Tibial nerve (tissue), 3 donors: ENCODE data around the gene FER.

Experiments
- CTCF ChIP-seq, 5 experiments: fragments of 200-600 bp in 3 of 5; fragments of 450-650 bp in 2 of 5; sonication (generic) in 3 of 5; IDR thresholded peaks; one replicate each; pipeline ENCODE4 v1.5.1; 2016 to 2019; ENCODE audit warnings: antibody characterized with exemption in 5 of 5, mild to moderate bottlenecking in 3 of 5, moderate library complexity in 2 of 5
- POLR2A ChIP-seq, 2 donors: fragments of 450-650 bp; IDR thresholded peaks; one replicate each; pipeline ENCODE4 v1.6.1; 2017; ENCODE audit warnings: antibody characterized with exemption in 2 of 2, mild to moderate bottlenecking in 2 of 2, moderate library complexity in 2 of 2

- TF ChIP-seq CTCF (IDR thresholded peaks at IDR 0.05) (no peak), POLR2A (IDR thresholded peaks at IDR 0.05) (no peak)
Measured at GRCh38 chr5:108898257-108898656, 150.6 kb downstream of the FER start.
